Thyroid gland (tissue), 4 donors: Measurements from ENCODE around the gene CABP2. TPM values are rescaled to one million over a fixed set of nuclear protein-coding genes. Genes with fewer than 3 reads are reported as not detected.

Source experiments
- DNase-seq, 2 donors: peaks; one replicate each; pipeline ENCODE4 v3.0.0-alpha.2; 2019
- H3K27ac ChIP-seq, 3 donors: fragments of 200-600 bp; sonication (generic); 1 replicate in 2 of 3; 2 replicates in 1 of 3; pipeline ENCODE4 v1.5.1; 2016 to 2019; ENCODE audit warnings: mild to moderate bottlenecking in 1 of 3, moderate library complexity in 1 of 3
- H3K27me3 ChIP-seq: fragments of 200-600 bp; sonication (generic); one replicate; pipeline ENCODE4 v1.5.1; 2019
- H3K36me3 ChIP-seq, 2 donors: fragments of 200-600 bp; sonication (generic); one replicate each; pipeline ENCODE4 v1.5.1; 2016 to 2019
- H3K4me1 ChIP-seq, 2 donors: fragments of 200-600 bp; sonication (generic); one replicate each; pipeline ENCODE4 v1.5.1; 2017 to 2019
- H3K4me3 ChIP-seq, 3 donors: fragments of 200-600 bp; sonication (generic); replicated peaks in 1 of 3; 1 replicate in 2 of 3; 2 replicates in 1 of 3; pipeline ENCODE4 v1.5.1; 2016; ENCODE audit warnings: mild to moderate bottlenecking in 1 of 3
- H3K9me3 ChIP-seq: fragments of 200-600 bp; sonication (generic); one replicate; pipeline ENCODE4 v1.5.1; 2017
- CTCF ChIP-seq, 6 experiments: fragments of 200-600 bp in 3 of 6; fragments of 450-650 bp in 3 of 6; sonication (generic) in 3 of 6; IDR thresholded peaks; one replicate each; pipeline ENCODE4 v1.5.1; 2016 to 2019; ENCODE audit warnings: antibody characterized with exemption in 6 of 6, mild to moderate bottlenecking in 2 of 6, inconsistent platforms in 1 of 6, moderate library complexity in 1 of 6
- POLR2A ChIP-seq, 2 donors: fragments of 450-650 bp; IDR thresholded peaks; one replicate each; pipeline ENCODE4 v1.6.1; 2017; ENCODE audit warnings: antibody characterized with exemption in 2 of 2, mild to moderate bottlenecking in 2 of 2, moderate library complexity in 1 of 2
- WGBS, 2 donors: methylation state at CpG; one replicate each; pipeline ENCODE4 v1.1.5; 2017; 5-methylcytosine and 5-hydroxymethylcytosine counted together
- intact Hi-C: fragments of 100-400 bp; cut with DNase I; formaldehyde crosslinking; loops from one replicate; pipeline ENCODE4 v1.15.1; 2023
- total RNA-seq, 4 donors: library from RNA; depleted of rRNA; stranded (reverse); fragments of >200 nt; gene quantifications; one replicate each; pipeline ENCODE4 v1.2.3, GENCODE V29; 2016

Gene CABP2
- total RNA-seq, 4 donors from 2014 or later = not detected

- WGBS, 2 donors = 88% methylated on average over 9 to 10 of the region's 10 CpGs
- no peak for DNase-seq
- no peaks in the 10 kb centered on the region for H3K27me3 ChIP-seq
- no peak for TF ChIP-seq CTCF (IDR thresholded peaks at IDR 0.05)
- no peak for TF ChIP-seq POLR2A (IDR thresholded peaks at IDR 0.05)
- H3K36me3 ChIP-seq = no peaks in the 10 kb centered on the region
- H3K9me3 ChIP-seq = no peaks in the 10 kb centered on the region
- no peak overlapping the region for H3K27ac ChIP-seq
- no peak overlapping the region for H3K4me3 ChIP-seq
- peaks cover 0 to 1% of the 10 kb centered on the region in 2 donors for H3K4me1 ChIP-seq
- intact Hi-C loops = no loop called here
These were observed 15.7 kb upstream of the CABP2 start for GRCh38 chr11:67538823-67539505.

GRCh38 chr11:67538306-67538705, 15.1 kb upstream of the CABP2 start:
- intact Hi-C loops = no loop called here
- no peak for TF ChIP-seq CTCF (IDR thresholded peaks at IDR 0.05)
- TF ChIP-seq POLR2A (IDR thresholded peaks at IDR 0.05) = no peak

GRCh38 chr11:67535561-67535960, 12.3 kb upstream of the CABP2 start:
- 94 to 95% methylated on average over 1 of the region's 1 CpG for WGBS, 2 donors
- Histone ChIP-seq H3K27me3 (no peaks in the 10 kb centered on the region), H3K4me3 (no peak overlapping the region), H3K9me3 (no peaks in the 10 kb centered on the region), H3K4me1 (no peaks in the 10 kb centered on the region), H3K36me3 (no peaks in the 10 kb centered on the region), H3K27ac (no peak overlapping the region)
- no peak for TF ChIP-seq CTCF (IDR thresholded peaks at IDR 0.05)
- no peak for TF ChIP-seq POLR2A (IDR thresholded peaks at IDR 0.05)
- intact Hi-C loops = no loop called here
- no peak for DNase-seq

More at GRCh38 chr11:67538306-67538705, 15.1 kb upstream of the CABP2 start:
- no peak overlapping the region for H3K27ac ChIP-seq
- WGBS, 2 donors = 68 to 70% methylated on average over 6 of the region's 6 CpGs
- H3K9me3 ChIP-seq = no peaks in the 10 kb centered on the region
- no peaks in the 10 kb centered on the region for H3K4me1 ChIP-seq
- DNase-seq = no peak
- no peak overlapping the region for H3K4me3 ChIP-seq
- H3K27me3 ChIP-seq = no peaks in the 10 kb centered on the region
- no peaks in the 10 kb centered on the region for H3K36me3 ChIP-seq

GRCh38 chr11:67534070-67534679, 10.9 kb upstream of the CABP2 start:
- no peak for DNase-seq
- no peak overlapping the region for H3K27ac ChIP-seq
- H3K36me3 ChIP-seq = no peaks in the 10 kb centered on the region
- WGBS, 2 donors = 34 to 35% methylated on average over 4 of the region's 4 CpGs
- TF ChIP-seq CTCF (IDR thresholded peaks at IDR 0.05) (no peak), POLR2A (IDR thresholded peaks at IDR 0.05) (no peak)
- no peaks in the 10 kb centered on the region for H3K9me3 ChIP-seq
- H3K27me3 ChIP-seq = no peaks in the 10 kb centered on the region
- no peak overlapping the region for H3K4me3 ChIP-seq
- intact Hi-C loops = no loop called here
- no peaks in the 10 kb centered on the region for H3K4me1 ChIP-seq

- TF ChIP-seq POLR2A (IDR thresholded peaks at IDR 0.05) = no peak
- TF ChIP-seq CTCF (IDR thresholded peaks at IDR 0.05) = no peak
- intact Hi-C loops = no loop called here
- no peak overlapping the region for H3K4me3 ChIP-seq
- no peaks in the 10 kb centered on the region for H3K36me3 ChIP-seq
- WGBS, 2 donors = 90 to 94% methylated on average over 2 of the region's 2 CpGs
- no peaks in the 10 kb centered on the region for H3K27me3 ChIP-seq
- H3K9me3 ChIP-seq = no peaks in the 10 kb centered on the region
- H3K27ac ChIP-seq = no peak overlapping the region
- no peaks in the 10 kb centered on the region for H3K4me1 ChIP-seq
- no peak for DNase-seq
These were observed 9.6 kb upstream of the CABP2 start for GRCh38 chr11:67532889-67533288.
